Measurements from ENCODE around the gene POLA1. TPM values are rescaled to one million over a fixed set of nuclear protein-coding genes. Genes with fewer than 3 reads are reported as not detected.

POLA1 gene
- total RNA-seq, 1 donor from 2014 or later: 32.9 TPM

DNA sequence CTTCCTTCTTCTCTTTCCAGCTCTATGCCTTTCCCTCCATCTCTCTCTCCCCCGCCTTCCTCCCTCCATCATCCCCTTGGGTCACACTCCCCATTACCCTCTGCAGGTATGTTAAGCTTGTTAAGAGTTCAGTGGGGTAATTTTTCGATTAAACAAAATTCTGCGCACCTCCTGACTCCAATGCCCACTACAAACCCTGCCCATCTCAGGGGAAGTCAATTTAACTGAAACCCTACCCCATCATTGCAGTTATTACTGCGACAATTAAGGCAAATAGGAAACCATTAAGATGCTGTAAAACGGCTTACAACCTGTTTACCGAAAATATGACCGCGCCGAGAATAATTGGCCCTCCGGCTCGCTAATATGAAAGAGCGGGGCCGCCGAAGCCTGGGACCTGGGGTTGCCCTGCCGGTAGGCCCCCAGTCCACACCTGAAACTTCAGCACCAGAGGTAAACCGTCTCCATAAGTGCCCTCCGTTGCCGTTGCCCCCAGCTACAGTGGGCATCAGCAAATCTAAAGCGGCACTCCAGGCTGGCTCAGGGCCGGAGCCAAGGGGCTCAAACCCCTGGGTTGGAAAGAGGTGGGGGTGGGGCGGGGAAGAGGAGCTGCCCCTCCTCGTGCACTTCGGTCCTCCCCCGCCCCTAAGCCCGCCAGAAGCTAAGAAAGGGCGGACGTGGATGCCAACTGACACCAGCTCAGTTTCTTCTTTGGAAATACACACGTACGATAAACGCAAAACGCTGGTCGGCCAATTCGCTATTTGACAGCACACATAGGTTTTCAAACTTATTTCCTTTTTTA, 317.3 kb downstream of the POLA1 start:
- no peak for DNase-seq

DNA sequence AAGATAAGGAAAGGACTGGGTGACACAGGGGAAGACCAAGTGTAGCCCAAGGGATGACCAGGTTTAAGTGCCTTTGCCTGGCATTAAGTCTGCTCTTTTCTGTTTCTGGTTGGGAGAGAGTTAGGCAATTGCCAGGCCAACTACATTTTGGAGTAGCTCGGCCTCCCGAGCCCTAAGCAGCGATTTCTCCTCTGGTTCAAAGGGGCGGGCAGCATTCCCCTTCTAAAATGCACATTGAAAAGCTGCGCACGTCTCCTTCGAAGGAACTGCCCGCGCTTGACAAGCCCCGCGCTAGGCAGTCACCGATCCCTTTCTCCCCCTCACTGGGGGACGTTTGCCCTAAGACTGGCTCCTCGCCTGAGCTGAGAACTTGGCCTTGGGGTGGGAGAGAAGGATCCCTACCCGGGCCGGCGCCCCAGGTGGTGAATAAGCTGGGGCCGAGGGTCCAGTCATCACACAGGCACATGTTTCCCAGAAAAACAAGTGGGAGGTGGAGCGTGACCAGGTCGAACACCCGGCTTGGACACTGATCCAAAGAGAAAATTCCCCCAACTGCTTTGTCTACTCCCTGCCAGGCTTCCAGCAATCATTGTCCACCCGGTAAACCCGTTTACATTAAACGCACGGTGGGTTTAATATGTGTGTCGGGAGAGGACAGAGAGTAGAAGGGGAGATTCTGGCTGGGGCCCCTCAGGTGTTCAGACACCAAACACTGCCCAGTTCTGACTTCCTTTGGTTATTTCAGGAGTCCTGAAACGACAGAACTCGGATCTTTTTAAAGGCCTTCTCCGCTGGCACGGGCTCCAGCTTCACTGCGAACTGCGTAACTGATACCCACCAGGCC, 318.1 kb downstream of the POLA1 start:
- DNase-seq: no peak

DNA sequence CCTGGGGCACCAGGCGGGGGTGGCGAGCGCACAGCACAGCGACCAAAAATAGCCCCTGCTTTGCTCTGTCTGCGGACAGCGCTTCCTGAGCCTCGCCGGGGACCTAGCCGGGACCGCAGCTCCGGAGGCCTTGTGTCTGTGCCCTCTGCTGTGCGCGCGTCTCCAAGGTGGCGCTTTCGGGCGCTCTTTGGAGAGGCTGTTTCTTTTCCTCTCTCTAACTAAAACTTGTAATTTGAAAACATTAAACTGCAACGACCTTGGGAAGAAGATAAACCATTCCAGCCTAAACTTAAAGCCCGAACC, 318.7 kb downstream of the POLA1 start:
- peak; percentile 55 for DNase-seq

DNA sequence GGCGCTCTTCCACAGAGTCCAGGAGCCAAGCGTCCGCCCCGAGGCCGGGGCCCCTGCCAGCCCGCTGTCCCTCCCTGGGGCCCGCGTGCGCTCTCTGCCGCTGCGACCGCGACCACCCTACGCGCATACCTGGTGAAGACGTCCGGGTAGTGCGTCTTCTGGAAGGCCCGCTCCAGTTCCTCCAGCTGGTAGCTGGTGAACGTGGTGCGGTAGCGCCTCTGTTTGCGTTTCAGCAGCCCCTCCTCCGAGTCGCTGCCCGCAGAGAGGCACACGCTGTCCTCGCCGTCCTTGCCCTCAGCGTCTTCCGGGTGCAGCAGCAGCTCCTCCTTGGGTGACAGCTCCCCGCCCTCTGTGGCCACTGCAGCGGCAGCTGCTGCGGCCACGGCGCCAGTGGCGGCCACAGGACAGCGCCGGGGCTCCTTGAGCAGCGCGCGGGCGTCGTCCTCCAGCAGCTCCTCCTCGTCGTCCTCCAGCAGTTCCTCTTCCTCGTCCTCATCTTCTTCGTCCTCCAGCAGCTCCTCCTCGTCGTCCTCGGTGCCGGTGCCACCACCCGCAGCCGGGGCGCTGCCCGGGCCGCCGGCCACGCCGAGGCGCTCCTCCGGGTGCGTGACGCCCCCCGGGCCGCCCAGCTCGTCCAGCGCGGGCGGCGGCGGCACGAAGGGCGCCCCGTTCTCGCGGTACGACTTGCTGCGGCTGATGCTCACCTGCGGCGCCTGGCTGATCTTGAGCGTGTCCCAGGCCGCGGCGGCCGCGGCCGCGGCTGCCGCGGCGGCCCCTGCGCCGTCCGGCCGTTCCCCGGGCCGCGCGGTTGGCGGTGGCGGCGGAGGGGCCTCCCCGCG, 319.3 kb downstream of the POLA1 start:
- DNase-seq: no peak

DNA sequence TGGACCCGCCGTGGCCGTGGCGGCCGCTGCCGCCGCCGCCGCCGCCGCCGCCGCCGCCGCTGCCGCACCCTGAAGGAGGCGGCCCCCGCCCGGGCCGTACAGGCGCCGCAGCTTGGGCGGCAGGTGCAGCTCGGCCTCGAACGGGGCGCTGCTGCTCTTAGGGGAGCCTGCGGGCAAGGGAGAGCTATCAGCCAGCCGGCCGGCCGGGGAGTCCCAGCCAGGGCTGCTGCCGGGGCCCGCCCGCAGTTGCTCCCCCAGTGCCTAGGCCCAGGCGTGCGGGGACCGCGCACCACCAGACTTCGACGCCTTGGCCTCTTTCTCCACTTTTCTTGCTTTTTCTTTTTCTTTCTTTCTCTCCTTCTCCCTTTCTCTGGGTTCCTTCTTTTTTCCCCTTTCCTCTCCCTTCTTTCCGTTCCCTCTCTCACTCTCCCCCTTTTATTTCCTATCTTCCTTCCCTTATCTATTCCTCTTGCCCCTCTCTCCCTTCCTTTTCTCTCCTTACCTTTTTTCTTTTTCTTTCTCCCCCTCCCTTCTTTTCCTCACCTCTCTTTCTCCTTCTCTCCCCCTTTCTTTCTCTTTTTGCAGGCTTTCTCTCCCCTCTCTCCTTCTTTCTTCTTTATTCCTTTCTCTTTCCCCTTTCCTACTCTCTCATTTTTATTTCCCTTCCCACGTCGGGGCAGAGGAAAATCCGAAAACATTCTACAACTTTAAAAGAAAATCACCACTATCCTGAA, 320.1 kb downstream of the POLA1 start:
- no peak for DNase-seq

DNA sequence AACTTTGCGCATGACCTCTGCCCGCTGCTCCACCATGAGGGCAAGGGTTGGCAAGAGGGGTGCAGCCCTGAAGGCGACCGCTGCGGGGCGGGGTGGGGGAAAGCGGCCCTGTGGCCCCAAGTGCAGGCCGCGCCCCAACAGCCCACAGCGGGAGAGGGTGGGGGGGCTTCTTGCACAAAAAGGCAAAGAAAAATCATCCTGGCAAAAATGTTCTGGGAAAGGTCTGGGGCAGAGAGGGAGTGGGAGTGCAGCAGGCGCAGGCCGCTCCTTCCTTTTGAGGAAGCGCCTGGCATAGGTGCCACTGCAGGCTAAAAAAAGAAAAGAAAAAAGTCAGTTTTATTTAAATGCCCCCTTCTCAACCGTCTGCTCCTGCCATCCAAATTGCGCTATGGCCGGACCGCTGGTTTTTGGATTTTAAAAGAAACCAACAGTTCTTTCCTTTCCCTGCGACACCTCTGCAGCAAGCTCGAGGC, 320.7 kb downstream of the POLA1 start:
- DNase-seq: no peak

DNA sequence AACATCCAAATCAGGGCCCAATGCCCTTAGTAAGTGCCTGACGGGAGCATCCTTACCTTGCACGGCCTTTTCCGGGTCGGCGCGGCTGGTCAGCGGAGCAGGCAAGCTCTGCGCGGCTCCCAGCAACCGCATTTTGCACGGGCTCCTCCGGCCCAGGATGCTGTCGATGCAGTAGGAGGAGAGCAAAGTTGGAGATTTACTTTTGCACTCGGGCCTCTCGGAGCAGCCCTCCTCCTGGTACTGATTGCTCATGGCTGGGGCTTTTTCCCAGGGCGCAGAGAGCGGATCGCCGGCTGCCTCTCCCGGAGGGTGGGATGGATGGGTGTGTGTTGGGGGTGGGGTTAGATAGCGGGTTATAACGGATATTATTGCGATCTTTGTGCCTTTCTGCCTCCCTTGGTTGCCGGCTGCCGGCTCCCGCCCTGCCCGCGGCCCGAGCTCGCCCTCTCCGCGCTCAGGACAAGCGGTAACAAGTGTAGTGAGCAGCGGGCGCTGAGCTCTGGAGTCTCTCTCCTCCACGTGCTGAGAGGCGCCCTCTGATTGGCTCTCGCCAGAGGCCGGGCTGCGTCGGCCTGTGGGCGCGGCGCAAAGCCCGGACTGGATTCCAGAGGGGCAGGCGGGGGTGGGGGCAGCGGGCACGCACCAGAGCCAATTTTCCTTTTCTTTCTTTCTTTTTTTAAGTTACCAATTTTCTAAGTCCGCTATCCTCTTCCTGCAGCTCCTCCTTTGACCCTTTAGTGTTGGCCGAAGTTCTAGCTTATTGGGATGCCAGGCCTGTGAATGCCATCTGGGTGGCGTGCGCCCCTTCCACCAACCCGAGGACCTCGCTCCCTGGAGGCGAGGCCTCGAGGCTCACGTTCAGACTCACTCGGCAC, 322.0 kb downstream of the POLA1 start, which contains the start of gene ARX:
Gene ARX, minus strand, starts transcription at position 480 of the 875 bp plus-strand sequence. Its CDS starts 228 bp downstream, at position 252.
- DNase-seq: peak; percentile 85

DNA sequence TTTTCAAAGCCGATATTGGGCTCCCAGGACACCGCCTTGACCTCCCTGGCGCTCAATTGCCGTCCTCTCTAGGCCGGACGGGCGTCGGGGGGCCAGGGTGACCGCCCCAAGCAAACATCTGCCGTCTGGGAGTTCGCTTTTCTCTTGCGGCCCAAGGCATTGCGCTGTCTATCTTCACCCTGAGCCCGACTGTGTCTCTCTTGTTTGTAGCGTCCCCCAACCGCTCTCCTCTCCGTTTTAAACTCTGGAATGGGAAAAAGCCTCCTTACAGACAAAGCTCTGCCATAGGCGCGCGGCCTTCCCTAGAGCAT, 322.6 kb downstream of the POLA1 start:
- no peak for DNase-seq

DNA sequence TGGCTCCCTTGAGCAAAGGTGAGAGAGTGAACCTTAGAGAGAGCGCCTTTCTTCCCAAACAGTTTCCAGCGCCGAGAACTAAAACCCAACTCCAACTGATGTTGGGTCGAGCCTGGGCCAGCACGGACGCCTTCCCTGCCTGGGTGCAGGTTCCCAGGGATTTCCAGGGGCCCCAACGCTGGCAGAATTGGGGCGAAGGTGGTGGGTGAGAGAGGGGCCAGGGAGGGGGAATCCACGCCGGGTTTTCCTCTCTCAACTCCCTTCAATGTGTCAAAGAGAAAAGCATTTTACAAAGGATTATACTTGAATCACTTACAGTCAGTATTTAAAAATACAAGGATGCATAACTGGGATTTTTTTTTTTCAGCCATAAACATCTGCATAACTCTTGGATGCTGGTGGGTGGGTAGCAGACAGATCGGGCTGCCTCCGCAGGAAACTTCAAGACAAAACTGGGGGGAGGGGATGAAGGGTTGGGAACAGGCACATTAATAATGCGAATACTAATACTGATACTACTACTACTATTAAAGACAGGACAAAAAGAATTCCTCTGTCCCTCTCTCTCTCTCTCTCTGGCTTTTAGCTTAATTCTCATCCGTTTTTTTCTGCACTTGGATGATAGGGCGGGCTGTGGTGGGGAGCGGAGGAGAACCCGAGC, 323.4 kb downstream of the POLA1 start:
- no peak for DNase-seq

DNA sequence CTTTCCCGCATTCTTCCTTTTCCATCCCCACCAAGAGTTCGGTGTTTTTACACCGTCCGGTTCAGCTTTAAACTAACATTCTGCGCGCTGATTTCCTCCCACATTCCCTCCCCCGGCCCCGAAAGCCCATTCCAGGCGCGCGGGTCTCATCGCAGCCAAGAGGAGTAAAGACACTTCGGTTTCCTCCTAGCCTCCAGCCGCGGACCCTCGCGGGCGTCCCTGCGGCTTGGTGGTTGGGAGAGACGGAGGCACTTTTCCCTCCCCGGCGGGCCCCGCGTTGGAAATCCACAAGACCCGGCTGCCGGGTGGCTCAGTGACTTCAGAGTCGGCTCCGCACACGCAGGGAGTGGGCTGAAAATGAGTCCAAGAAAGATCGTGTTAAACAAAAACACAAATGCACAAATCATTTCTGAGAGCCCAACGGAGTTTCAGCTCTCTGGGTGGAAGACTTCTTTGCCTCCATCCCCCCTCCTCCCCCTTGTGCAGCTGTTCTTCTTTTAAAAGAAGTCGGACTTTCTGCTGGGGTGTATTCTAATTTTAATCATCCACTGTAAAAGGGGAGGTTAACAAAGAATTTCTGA, 324.0 kb downstream of the POLA1 start:
- DNase-seq: peak; percentile 38

DNA sequence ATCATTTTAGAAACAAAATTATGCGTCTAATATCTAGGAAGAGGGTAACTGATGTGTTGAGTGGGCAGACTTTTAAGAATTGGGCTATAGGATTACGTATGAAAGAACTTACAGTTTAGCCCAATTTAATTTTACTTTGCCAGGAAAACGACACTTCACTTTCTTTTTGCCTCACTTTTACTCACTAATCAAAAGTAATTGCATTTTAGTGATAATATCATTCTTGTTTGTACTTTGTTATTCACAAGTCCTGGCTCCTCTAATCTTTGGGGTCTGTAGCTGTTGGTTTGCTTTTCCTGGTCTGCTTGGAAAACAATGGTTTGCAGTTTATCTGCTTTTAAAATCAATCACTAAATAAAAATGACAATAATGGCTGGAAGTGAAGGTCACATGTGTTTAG, 325.0 kb downstream of the POLA1 start:
- no peak for DNase-seq

DNA sequence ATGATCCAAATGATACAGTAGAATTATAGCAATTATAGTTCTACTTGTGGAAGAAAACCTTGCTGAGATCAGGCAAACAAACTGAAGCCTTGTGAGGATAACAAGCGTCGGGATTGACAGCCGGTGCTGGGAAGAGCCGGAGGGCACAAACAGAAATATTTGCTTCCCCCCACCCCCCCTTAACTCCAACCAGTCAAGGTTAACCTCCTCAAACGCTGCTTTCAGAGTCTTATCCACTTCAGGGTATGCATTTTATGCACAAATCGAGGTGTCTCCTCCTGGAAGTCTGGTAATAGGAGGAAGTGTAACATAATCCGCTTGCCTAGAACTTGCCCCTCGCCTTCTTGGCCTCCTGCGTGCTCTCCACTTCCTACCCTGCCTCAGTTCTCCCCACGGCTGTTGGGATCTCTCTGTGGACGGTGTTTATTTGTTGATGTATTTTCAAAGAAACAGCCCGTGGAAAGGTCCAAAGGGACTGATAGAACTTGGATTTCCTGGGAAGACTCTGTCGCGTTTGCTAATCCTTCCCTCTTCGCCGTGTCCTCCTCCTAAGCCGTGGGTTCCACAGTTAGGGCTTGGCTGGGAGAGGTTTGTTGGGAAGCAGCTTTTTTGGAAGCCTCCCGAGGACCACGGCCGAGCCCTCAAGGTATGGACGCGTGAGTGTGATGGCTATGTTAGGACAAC, 326.1 kb downstream of the POLA1 start:
- DNase-seq: no peak

DNA sequence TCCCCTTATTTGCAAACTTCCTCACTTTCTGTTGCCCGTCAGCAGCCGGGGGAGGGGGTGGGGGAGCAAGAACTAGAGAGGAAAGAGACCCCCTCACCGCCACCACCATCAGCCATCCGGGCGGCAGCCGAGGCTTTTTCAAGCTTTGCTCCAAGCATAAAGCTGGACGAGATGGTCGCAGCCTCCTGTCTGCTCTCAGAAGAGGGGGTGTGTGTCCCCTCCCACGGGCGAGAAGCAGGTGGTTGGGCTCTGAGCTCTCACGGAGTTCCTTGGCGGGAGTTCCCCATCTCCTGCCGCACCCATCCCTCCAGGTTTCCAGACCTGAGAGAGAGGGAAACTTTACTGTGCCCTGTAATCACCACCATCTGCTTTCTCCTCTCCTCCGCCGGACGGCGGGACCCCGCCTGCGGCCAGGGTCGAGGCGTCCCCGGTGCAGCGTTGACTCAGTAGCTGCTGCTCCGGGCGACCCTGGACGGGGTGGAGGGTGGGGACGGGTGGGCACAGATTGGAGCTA, 326.7 kb downstream of the POLA1 start:
- DNase-seq: no peak

DNA sequence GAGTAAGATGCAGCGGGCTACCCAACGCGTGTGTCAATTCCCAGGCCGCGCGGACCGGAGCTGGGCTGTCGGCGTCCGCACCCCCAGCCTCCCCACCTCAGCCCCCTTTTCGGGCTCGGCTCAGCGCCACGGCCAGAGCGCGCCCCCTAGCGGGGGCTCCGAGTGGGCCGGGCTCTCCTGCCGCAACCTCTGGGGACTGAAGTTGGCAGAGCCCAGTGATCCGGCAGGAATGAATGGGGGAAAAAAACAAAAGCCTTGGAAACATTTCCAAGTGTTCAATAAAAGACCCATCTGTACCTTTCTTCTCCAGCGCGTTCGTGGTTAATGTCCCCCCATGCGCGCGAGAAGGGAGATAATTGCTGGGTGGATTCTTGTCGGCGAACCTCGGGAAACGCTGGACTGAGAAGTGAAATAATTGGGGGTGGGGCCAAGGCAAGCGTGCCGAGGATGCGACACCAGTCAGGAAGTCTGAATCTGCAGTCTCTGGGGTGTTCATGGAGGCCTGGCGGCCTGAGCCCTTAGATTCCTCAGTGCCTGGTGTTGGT, 327.3 kb downstream of the POLA1 start:
- no peak for DNase-seq

DNA sequence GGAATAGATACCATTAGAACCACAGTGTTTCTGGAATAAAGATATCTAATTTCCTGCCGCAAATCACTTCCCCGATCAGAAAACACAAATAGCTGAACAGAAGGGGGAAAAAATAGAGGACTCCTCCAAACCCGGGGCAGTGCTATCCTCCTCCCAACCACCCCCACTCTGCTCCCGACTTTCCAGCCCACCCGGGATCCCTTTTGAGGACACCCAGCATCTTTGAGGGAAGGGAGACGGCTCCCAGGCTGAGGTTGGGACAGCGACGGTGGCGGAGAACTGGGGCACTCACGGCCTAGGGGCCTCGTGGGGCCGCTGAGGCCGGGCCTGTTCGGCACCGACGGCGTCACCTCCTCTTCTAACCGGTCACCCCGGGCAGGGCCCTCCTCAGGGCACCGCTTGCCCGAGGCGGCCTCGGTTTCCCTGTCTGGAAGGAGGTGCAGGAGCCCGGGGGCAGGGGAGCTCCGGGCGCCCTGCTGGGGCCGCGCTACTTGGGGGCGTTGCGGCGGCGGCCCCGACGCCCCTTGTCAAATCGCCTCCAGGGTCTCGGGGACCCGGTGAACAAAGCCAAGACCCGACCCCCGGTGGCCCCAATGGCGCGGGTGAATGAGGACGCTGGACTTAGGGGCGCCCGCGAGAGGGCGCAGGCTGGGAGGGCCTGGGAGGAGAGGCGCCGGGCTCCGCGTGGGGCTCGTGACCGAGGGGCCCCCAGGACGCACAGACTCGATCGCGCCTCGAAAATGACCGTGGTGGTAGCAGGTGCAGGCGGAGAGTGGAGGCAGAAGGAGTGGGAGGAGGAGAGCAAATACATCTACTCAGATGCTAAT, 329.0 kb downstream of the POLA1 start:
- DNase-seq: no peak

DNA sequence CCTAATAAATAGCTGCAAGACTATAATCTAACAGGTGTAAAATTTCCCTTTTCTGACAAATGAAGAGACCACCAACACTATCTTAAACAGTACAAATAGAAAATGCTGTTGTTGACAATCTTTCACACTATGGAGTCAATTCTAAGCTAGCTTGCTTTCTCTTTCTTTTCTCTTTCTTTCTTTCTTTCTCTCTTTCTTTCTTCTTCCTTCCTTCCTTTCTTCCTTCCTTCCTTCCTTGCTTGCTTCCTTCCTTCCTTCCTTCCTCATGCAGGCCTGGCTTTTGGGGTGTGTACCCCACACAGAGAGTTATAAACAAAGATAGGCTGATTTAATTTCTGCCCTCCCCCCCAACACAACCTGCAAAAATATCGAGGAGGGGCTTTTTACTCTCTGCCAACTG, 330.2 kb downstream of the POLA1 start:
- no peak for DNase-seq

DNA sequence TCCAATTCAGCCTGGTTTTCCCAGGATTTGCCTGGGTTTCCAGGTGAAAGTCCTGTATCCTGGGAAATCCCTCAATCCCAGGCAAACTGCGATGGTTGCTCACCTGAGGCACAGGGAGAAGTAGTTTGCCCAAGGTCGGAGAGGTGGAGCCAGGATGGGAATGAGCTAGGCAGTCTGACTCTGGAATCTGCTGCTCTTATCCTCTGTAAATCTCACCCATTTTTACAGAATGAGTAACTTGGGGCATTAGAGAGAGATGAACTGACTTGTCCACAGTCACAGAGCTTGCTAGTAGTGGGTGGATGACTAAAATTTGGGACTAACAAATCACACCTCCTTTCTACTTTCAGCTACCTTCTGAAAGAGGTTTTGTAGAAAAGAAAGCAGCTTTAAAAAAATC, 331.9 kb downstream of the POLA1 start:
- no peak for DNase-seq

DNA sequence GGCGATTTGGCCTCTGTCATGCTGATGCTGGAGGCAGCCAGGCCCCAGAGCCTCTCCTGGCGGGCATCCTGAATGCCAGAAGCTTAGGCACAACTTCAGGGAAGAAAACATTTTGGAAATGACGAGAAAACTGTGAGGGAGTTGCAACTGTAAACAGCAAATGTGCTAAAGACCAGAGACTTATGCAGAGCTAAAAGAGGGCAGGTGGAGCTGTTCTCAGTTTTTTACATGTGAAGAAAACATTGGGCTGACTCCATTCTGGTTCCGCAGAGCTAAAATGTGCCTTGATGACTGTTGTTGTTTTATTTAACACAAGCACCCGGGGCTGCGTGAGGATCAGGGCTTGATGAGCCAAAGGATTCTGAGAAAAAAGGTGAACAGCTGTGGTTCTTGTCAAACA, 332.9 kb downstream of the POLA1 start:
- DNase-seq: no peak

All from tongue (tissue), 2 donors.